Ovary (tissue), 3 donors: ENCODE measurements around the gene PSTK.

Source experiments
- EP300 ChIP-seq: sonication (generic); formaldehyde crosslinking; IDR thresholded peaks from one replicate; pipeline ENCODE4 v1.6.1; 2017; ENCODE audit warnings: antibody characterized with exemption
- POLR2A ChIP-seq: fragments of 450-650 bp; IDR thresholded peaks from one replicate; pipeline ENCODE4 v1.6.1; 2017; ENCODE audit warnings: antibody characterized with exemption, mild to moderate bottlenecking, moderate library complexity
- TF ChIP-seq, protein P1 (sequence below), 3 donors: fragments of 450-650 bp in 2 of 3; fragments of 200-600 bp in 1 of 3; IDR thresholded peaks; one replicate each; pipeline versions ENCODE4 v1.5.1 to v1.8.0; 2016 to 2022; ENCODE audit warnings: antibody characterized with exemption in 3 of 3, mild to moderate bottlenecking in 1 of 3
- donor health status: DM: no; HTN: no; CAD: no.

DNA sequence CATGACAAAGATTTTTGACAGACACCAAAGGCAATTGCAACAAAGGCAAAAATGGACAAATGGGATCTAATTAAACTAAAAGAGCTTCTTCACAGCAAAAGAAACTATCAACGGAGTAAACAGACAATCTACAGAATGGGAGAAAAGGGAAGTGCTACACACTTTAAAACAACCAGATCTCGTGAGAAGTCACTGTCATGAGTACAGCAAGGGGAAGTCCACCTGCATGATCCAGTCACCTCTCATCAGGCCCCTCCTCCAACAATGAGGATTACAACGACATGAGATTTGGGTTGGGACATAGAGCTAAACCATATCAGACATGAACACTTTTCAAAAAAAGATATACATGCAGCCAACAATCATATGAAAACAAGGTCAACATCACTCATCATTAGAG, 11.5 kb upstream of the PSTK start:
- TF ChIP-seq, protein P1, sequence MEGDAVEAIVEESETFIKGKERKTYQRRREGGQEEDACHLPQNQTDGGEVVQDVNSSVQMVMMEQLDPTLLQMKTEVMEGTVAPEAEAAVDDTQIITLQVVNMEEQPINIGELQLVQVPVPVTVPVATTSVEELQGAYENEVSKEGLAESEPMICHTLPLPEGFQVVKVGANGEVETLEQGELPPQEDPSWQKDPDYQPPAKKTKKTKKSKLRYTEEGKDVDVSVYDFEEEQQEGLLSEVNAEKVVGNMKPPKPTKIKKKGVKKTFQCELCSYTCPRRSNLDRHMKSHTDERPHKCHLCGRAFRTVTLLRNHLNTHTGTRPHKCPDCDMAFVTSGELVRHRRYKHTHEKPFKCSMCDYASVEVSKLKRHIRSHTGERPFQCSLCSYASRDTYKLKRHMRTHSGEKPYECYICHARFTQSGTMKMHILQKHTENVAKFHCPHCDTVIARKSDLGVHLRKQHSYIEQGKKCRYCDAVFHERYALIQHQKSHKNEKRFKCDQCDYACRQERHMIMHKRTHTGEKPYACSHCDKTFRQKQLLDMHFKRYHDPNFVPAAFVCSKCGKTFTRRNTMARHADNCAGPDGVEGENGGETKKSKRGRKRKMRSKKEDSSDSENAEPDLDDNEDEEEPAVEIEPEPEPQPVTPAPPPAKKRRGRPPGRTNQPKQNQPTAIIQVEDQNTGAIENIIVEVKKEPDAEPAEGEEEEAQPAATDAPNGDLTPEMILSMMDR (IDR thresholded peaks at IDR 0.05), result no peak
- no peak for TF ChIP-seq EP300
- TF ChIP-seq POLR2A, result no peak
